Measurements from ENCODE around the gene APOB.

The APOB gene

GRCh38 chr2:21003572-21004180, 40.2 kb downstream of the APOB start:
- Mint-ChIP-seq H3K36me3 (ENCODE audit: low read depth) (no peaks in the 10 kb centered on the region), H3K27me3 (ENCODE audit: low read depth) (no peaks in the 10 kb centered on the region), H3K4me3 (no peak overlapping the region), H3K27ac (no peak overlapping the region), H3K9me3 (no peaks in the 10 kb centered on the region), H3K4me1 (ENCODE audit: low read depth) (no peaks in the 10 kb centered on the region)
- DNase-seq (ENCODE audit: low spot score): no peak

GRCh38 chr2:21002814-21003192, 41.1 kb downstream of the APOB start:
- Mint-ChIP-seq H3K9me3 (no peaks in the 10 kb centered on the region), H3K36me3 (ENCODE audit: low read depth) (no peaks in the 10 kb centered on the region), H3K27ac (no peak overlapping the region)

GRCh38 chr2:21001988-21002813, 41.7 kb downstream of the APOB start:
- H3K27me3 Mint-ChIP-seq (ENCODE audit: low read depth): no peaks in the 10 kb centered on the region
- DNase-seq (ENCODE audit: low spot score): no peak
- no peaks in the 10 kb centered on the region for H3K9me3 Mint-ChIP-seq
- H3K27ac Mint-ChIP-seq: no peak overlapping the region
- H3K4me3 Mint-ChIP-seq: no peak overlapping the region
- no peaks in the 10 kb centered on the region for H3K4me1 Mint-ChIP-seq (ENCODE audit: low read depth)
- no peaks in the 10 kb centered on the region for H3K36me3 Mint-ChIP-seq (ENCODE audit: low read depth)

More at GRCh38 chr2:21002814-21003192, 41.1 kb downstream of the APOB start:
- H3K4me3 Mint-ChIP-seq: no peak overlapping the region
- no peak for DNase-seq (ENCODE audit: low spot score)
- H3K4me1 Mint-ChIP-seq (ENCODE audit: low read depth): no peaks in the 10 kb centered on the region
- H3K27me3 Mint-ChIP-seq (ENCODE audit: low read depth): no peaks in the 10 kb centered on the region

- Mint-ChIP-seq H3K9me3 (no peaks in the 10 kb centered on the region), H3K4me3 (no peak overlapping the region), H3K27ac (no peak overlapping the region), H3K4me1 (ENCODE audit: low read depth) (no peaks in the 10 kb centered on the region), H3K27me3 (ENCODE audit: low read depth) (no peaks in the 10 kb centered on the region), H3K36me3 (ENCODE audit: low read depth) (no peaks in the 10 kb centered on the region)
- no peak for DNase-seq (ENCODE audit: low spot score)
These were observed 42.5 kb downstream of the APOB start for GRCh38 chr2:21001225-21001946.

GRCh38 chr2:20999906-21000645, 43.8 kb downstream of the APOB start:
- no peak for DNase-seq (ENCODE audit: low spot score)
- Mint-ChIP-seq H3K36me3 (ENCODE audit: low read depth) (no peaks in the 10 kb centered on the region), H3K9me3 (no peaks in the 10 kb centered on the region), H3K27me3 (ENCODE audit: low read depth) (no peaks in the 10 kb centered on the region), H3K4me1 (ENCODE audit: low read depth) (no peaks in the 10 kb centered on the region), H3K27ac (no peak overlapping the region), H3K4me3 (no peak overlapping the region)

GRCh38 chr2:20998972-20999905, 44.6 kb downstream of the APOB start:
- no peaks in the 10 kb centered on the region for H3K4me1 Mint-ChIP-seq (ENCODE audit: low read depth)
- H3K36me3 Mint-ChIP-seq (ENCODE audit: low read depth): no peaks in the 10 kb centered on the region
- no peaks in the 10 kb centered on the region for H3K27me3 Mint-ChIP-seq (ENCODE audit: low read depth)
- H3K4me3 Mint-ChIP-seq: no peak overlapping the region
- H3K9me3 Mint-ChIP-seq: no peaks in the 10 kb centered on the region
- no peak overlapping the region for H3K27ac Mint-ChIP-seq
- DNase-seq (ENCODE audit: low spot score): no peak

- Mint-ChIP-seq H3K27ac (no peak overlapping the region), H3K9me3 (no peaks in the 10 kb centered on the region), H3K27me3 (ENCODE audit: low read depth) (no peaks in the 10 kb centered on the region), H3K4me3 (no peak overlapping the region), H3K4me1 (ENCODE audit: low read depth) (no peaks in the 10 kb centered on the region), H3K36me3 (ENCODE audit: low read depth) (no peaks in the 10 kb centered on the region)
- DNase-seq (ENCODE audit: low spot score): no peak
These were observed 45.7 kb downstream of the APOB start for GRCh38 chr2:20997953-20998722.

- DNase-seq (ENCODE audit: low spot score): no peak
These were observed 49.7 kb downstream of the APOB start for GRCh38 chr2:20994130-20994529.

GRCh38 chr2:20992201-20992711, 51.6 kb downstream of the APOB start:
- Mint-ChIP-seq H3K4me3 (no peak overlapping the region), H3K27ac (no peak overlapping the region), H3K4me1 (ENCODE audit: low read depth) (no peaks in the 10 kb centered on the region), H3K9me3 (no peaks in the 10 kb centered on the region), H3K36me3 (ENCODE audit: low read depth) (no peaks in the 10 kb centered on the region), H3K27me3 (ENCODE audit: low read depth) (no peaks in the 10 kb centered on the region)
- DNase-seq (ENCODE audit: low spot score): no peak

More at GRCh38 chr2:20994130-20994529, 49.7 kb downstream of the APOB start:
- no peaks in the 10 kb centered on the region for H3K9me3 Mint-ChIP-seq
- H3K27me3 Mint-ChIP-seq (ENCODE audit: low read depth): no peaks in the 10 kb centered on the region
- no peak overlapping the region for H3K27ac Mint-ChIP-seq
- H3K4me3 Mint-ChIP-seq: no peak overlapping the region
- no peaks in the 10 kb centered on the region for H3K36me3 Mint-ChIP-seq (ENCODE audit: low read depth)
- no peaks in the 10 kb centered on the region for H3K4me1 Mint-ChIP-seq (ENCODE audit: low read depth)

GRCh38 chr2:20990442-20991430, 53.1 kb downstream of the APOB start:
- H3K9me3 Mint-ChIP-seq: no peaks in the 10 kb centered on the region
- no peaks in the 10 kb centered on the region for H3K36me3 Mint-ChIP-seq (ENCODE audit: low read depth)
- no peak overlapping the region for H3K4me3 Mint-ChIP-seq
- no peak overlapping the region for H3K27ac Mint-ChIP-seq
- no peaks in the 10 kb centered on the region for H3K4me1 Mint-ChIP-seq (ENCODE audit: low read depth)
- no peak for DNase-seq (ENCODE audit: low spot score)
- H3K27me3 Mint-ChIP-seq (ENCODE audit: low read depth): no peaks in the 10 kb centered on the region

GRCh38 chr2:20989404-20989803, 54.5 kb downstream of the APOB start:
- Mint-ChIP-seq H3K4me1 (ENCODE audit: low read depth) (no peaks in the 10 kb centered on the region), H3K27ac (no peak overlapping the region)

More at GRCh38 chr2:20989404-20989803, 54.5 kb downstream of the APOB start:
- Mint-ChIP-seq H3K9me3 (no peaks in the 10 kb centered on the region), H3K36me3 (ENCODE audit: low read depth) (no peaks in the 10 kb centered on the region), H3K27me3 (ENCODE audit: low read depth) (no peaks in the 10 kb centered on the region), H3K4me3 (no peak overlapping the region)
- DNase-seq (ENCODE audit: low spot score): no peak
